Limb (tissue), 2 donors: ENCODE results near the gene SHTN1.
A peak's percentile ranks its signal among the peaks of the same experiment; 100 is the strongest.

Experiments
- DNase-seq, 2 donors: peaks; one replicate each; pipeline ENCODE4 v3.0.0-alpha.2; 2016; ENCODE audit errors: extremely low spot score in 2 of 2

The SHTN1 gene, protein sequence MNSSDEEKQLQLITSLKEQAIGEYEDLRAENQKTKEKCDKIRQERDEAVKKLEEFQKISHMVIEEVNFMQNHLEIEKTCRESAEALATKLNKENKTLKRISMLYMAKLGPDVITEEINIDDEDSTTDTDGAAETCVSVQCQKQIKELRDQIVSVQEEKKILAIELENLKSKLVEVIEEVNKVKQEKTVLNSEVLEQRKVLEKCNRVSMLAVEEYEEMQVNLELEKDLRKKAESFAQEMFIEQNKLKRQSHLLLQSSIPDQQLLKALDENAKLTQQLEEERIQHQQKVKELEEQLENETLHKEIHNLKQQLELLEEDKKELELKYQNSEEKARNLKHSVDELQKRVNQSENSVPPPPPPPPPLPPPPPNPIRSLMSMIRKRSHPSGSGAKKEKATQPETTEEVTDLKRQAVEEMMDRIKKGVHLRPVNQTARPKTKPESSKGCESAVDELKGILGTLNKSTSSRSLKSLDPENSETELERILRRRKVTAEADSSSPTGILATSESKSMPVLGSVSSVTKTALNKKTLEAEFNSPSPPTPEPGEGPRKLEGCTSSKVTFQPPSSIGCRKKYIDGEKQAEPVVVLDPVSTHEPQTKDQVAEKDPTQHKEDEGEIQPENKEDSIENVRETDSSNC

DNA sequence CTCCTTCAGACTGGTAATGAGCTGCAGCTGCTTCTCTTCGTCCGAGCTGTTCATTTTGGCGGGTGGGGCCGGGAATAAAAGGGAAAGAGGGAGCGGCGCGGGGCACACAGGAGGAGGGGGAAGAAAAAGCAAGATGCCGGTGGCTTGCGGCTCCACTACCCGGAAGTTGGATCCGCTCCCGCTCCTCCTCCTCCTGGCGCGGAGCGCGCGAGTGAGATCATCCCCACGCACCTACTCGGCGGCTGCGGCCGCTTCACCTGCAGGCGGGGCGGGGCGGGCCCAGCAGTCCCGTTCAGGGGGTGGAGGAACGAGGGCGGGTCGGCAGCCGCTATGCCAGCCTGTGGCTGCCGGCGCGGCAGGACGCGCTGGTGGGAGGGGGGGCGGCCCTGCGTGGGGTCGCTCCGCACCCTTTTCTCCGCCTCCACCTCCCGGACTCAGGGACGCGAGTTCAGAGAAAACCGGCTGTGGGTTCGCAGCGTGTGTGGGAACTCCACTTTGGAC is at the start of gene SHTN1:
Gene SHTN1 (minus strand): TSS at position 162 of the 501 bp plus-strand sequence. CDS start 108 bp downstream, at position 54.
- peak; percentile 17 to 83 for DNase-seq

DNA sequence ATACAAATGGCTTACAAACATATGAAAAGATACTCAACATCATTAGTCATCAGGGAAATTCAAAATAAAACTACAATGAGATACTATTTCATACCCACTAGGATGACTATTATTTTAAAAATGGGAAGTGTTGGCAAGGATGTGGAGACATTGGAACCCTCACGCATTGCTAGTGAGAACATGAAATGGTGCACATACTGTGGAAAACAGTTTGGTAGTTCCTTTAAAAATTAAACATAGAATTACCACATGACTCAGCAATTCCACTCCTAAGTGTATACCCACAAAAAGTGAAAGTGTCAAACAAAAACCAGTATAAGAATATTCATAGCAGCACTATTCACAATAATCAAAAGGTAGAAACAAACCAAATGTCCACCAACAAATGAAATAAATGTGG is 48.5 kb upstream of the SHTN1 start:
- DNase-seq: no peak

DNA sequence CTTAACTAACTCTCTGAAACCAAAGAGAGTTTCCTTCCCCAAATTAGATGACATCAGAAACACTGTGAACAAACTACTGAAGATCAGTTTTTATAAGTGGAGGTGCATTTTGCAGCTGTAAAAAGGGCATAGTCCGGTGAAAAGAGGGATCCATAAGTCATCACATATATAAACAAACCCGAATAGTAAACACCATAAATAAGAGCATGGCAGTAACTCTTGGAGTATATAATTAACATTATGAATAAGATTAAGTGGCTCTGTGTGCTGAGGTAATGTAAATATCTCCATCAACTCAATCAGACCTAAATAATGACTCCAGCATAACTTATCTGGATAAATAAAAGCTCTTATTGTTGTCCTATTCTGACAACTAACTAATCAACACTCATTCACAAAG is 43.0 kb upstream of the SHTN1 start:
- DNase-seq: no peak

DNA sequence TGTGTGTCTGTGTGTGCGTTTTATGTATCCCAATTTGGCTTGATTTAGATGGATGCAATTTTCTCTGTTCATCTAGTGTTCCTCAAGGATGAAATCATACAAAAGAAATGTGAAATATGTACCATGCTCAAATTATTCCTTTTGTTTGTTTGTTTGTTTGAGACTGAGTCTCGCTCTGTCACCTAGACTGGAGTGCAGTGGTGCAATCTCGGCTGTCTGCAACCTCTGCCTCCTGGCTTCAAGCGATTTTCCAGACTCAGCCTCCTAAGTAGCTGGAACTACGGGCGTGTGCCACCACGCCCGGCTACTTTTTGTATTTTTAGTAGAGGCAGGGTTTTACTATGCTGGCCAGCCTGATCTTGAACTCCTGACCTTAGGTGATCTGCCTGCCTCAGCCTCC is 11.3 kb upstream of the SHTN1 start:
- DNase-seq: no peak

DNA sequence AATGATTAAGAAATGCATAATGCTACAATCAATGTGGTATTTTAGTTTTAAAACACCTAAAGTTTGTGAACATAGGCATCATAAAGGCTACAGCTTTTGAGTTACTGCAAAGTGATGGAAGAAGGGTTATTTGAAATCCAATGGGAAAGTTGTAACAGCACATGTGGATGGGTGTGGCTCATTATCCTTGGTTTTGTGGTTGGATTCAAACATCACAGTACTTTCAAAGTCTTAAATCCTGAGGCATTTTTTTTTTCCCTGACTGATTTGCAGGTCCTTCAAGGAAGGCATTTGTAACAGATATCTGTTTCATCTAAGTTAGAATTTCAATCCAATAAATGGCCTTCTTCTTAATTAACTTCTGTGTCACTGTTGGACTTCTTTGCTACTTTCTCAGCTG is 9.8 kb upstream of the SHTN1 start:
- DNase-seq: no peak

DNA sequence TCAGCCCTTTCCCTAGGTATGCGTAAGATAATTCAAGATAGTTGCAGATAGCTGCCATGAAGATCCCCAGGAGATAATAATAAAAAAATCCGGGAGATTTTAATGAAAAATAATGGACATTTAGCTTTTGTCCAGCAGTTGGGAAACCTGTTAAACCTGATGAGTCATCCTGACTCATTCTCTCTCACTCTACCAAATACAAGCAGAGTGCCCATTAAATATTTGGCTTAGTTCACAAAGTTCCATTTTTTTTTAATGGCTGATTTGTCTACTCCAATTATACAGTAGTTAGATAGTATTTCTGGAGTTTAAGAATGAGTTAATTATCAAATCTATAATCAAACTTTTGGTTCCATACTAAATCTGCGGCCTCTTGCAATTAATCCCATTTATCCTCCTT is 2.1 kb upstream of the SHTN1 start:
- DNase-seq: no peak

DNA sequence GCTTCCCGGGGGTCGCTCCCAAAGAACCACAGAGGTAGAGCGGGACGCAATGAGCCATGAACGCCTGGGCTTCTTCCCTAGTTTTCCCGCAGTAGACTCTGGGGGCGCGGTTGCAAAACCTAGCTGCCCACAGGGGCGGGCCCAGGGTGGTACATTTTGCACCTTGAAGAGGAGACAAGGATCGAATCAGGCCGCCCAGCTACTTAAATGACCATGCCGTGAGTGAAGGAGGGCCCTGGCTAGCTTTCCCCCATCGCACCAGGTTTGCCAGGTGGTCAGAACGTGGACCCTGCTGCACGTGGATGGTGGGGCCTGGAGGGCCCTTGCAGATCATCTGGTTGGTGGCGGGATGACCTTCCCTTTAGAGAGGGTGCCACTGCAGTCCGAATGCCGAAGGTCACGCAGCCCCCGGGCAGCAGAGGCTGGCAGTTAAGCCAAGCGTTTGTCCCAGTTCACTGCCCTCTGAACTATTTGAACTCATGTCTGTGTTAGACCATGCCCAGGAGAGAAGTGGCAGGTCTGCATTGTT is 604 bp upstream of the SHTN1 start:
- no peak for DNase-seq

DNA sequence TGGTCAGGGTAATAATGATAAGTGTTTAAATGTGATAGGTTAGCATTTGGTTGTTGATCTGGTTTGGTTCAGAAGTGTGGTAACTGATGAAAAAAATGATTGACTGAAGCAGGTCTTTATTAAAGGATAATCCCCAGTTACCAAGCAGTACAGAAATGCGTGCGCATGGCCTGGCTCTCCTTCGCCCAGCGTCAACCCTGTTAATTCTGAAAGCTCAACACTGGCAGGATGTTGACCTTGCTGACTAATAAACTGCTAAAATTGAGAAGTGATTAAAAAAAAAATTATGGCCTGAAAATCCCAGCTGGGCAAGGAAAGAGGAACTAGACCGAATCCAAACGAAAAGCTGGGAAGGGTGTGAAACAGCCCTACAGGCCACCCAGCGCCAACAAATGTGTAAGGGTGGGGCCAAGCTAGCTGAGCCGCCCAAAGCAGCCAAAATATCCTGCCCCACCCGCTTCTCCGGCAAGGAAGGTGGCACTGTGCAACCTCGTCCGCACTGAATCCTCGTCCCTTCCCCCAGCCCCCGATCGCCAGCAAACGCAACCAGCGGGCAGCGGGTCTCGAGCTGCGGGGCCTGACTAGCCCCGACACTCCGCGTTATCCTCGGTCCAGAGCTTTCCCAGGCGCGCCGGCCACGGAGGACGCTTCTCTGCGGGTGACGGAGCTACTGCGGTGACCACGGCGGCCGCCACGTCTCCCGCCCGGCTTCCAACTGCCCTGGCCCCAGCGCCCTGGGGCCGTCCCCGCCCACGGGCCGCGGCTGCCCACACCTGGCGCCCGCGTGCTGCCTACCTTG is 561 bp downstream of the SHTN1 start:
- DNase-seq: peak; percentile 13 to 67

DNA sequence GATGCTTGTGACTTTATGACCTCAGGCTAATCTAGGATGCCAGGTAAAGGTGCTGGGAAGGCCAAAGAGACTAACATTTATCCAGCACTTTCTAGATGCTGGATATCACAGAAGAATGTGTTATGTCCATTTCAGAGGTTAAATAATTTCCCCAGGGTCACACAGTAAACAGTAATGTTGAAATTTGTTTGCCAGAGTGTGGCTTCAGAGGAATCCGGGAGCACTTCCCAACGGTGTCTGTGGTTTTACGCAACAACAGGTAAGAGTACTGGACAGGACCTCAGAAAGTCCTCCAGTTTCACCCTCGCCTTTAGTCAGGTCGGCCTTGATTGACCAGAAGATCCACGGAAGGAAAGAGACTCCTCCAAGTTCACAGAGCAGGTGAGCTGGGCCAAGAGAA is 1.7 kb downstream of the SHTN1 start:
- DNase-seq: no peak

DNA sequence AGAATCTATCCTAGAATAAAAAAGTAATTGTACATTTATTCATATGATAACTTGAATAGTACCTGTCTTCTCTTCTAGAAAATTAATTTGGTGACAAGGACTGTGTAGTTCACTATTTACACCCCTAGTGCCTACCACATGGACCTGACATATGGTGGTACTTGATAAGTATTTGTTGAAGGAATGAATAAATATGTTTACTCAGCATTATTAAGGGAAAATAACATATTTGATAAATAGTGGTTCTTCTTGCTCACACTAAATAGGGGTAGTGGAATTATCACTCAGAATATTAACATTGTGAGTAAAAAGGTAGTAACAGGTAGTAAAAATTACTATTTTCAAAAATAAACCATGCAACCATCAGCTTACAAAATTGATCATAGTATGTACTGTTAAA is 2.8 kb downstream of the SHTN1 start:
- no peak for DNase-seq

DNA sequence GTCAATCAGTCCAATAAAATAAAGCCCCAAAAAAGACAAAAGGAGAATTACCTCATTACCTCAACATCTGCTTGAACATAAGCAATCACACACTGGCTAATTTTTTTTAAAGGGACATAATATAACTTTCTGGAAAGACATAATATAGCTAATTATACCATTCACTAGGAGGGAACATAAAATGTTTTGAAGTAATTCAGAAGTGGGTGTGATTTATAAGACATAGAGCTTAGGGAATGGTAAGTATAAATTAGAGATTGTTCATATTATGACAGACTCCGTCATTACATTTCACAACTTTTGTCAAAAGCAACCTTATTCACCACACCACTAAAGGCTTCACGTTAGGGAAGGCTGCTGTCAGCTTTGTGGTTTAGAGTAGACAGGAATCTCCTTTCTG is 3.8 kb downstream of the SHTN1 start:
- DNase-seq: no peak

DNA sequence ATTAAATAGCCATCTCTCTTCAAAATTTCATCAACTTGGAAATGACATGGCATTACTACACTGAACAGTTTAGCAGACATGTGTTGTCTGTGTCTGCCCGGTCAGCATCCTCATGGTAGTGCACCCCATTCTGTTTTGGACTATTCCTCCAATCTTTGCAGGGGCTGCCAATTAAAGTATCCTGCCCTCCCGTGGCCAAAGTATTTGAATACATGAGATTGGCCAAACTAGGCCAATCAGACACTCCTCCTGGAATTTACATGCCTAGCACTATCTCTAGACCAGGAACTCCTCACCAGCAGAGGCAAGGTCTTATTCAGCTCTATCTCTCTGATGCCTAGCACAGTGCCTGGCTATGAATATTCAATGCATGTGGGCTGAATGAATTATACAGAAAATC is 4.4 kb downstream of the SHTN1 start:
- DNase-seq: no peak

DNA sequence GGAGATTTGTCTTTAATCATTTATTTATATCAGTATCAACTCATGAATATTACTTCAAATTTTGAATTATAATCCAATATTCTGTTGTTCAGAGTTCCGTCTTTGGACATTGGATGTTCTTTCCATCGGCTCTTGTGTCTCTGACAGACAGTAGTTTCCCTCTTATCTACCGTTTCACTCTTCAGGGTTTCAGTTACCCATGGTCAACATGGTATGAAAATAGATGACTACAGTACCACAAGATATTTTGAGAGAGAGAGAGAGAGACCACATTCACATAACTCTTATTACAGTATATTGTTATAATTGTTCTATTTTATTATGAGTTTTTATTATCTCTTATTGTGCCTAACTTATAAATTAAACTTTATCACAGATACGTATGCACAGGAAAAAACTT is 6.8 kb downstream of the SHTN1 start:
- no peak for DNase-seq

DNA sequence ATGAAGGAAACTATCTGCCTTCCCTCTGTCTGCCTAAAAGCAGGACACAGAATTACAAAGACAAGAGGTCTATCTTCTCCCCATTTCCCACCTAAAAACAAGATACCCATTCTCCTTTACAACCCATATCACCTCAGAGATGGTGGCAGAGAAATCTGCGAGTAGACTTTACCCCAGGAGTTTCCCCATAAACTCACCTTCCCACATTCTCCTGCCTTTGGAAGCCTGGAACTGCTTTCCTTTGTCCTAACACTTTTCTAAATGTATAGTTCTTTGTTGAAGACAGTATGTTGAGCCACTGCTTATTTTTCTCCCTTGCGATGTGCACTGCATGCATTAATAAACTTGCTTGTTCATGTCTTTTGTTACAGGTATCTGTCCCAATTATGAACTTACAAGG is 8.0 kb downstream of the SHTN1 start:
- DNase-seq: no peak

DNA sequence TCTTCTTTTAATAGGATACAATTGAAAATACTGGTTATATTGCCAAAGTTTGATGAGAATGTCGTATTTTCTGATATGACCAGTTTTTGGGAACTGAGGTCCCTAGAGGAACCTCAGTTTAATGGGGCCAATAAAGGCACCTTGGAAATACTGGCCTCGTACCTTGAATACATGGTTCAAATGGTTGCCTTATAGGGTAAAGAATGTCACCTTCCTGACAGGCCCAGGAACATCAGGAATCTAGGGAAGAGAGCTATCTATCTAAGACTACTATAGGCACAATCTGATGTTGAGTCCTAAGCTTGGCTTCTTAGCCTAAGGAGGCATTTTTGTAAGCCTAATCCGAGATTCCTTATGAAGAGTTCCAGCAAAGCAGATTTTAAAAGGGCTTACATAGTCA is 9.3 kb downstream of the SHTN1 start:
- no peak for DNase-seq

DNA sequence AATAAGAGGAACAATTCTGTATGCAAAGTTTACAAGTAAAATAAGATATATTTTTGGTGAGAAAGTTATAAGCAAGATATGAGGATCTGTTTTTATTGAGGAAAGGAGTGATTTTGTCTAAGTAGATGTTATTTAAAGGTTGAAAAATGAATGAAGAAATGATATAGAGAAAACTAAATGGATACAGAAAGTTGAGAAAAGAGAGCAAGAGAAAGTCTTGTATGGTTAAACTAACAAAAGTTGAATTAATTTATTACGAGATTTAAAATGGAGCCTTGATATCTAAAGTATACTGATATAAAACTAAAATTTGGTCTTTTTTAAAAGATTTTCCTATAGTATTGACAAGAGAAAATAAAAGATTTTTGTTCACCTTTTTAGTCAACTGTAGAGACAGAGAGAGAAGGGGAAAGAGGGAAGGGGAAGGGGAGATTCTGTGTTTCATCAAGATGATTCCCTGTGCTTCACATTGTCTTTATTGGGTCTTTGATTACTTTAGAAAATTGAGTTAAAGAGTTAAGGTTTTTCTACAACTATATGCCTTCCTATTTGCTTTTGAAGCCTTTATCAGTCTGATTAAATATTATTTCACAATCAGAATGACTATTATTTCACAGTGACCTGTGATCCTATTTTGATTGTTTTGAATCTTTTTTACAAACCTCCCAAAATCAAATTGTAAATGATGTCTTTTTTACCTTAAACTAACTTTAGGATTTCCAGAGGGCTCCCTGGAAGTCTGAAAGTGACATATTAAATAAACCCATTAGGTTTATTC is 10.7 kb downstream of the SHTN1 start:
- no peak for DNase-seq

DNA sequence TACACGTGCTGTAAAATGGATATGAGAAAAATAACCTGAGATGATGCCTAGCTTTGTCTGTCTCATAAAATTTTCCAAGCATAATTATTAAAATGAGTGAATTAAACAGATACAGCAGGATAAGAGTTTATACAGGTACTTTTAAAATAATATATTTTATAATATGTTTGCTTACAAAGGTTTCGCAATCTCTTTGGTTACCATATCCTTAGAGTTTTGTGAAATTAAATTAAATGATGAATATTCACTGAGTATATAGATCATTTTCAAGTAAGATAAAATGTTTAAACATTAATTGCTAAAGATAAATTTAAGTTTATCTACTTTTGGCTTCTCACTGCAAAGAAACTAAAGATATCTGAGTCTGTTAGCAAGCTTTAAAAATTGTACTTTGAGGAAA is 11.4 kb downstream of the SHTN1 start:
- DNase-seq: no peak

DNA sequence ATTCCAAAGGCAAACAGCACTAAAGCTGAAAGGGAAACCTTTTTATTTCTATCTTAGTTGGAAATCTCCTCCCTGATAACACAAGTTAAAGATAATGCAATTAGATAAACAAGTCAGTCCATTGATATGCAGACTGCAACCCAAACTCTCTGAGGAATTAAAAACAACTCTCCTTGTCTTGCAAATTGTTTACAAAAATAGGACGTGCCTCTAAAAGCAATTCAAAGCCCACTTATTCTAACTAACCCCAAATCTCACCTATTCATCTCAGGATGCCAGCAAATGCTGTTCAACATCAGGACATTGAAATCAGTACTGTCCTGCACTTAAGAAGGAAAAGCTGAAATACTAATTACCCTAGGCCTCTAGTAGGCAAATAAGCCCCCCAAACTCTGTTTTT is 12.8 kb downstream of the SHTN1 start:
- no peak for DNase-seq

DNA sequence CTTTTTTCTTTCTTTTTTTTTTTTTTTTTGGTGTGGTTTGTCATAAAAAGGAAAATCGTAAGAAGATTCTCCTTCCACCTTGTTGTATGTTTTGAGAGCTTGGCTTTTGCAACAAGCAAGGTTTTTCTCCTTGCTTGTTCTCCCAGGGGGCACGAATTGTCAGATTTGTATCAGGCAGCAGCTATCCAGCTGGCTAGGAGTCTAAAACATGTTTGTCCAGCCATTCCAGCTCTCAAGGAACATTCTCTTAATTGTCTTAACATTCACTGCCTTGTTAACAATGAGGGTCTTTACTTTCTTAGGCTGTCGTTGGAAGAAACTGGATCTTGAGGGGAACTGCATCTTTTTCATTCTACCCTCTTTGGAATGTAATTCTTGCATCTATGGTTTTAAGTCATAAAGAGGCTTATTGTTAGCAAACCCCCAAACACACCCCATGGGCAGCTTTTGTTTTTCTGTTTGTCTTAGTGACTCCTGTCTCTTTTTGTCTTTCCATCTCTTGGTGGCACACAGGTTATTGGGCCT is 14.6 kb downstream of the SHTN1 start:
- no peak for DNase-seq

DNA sequence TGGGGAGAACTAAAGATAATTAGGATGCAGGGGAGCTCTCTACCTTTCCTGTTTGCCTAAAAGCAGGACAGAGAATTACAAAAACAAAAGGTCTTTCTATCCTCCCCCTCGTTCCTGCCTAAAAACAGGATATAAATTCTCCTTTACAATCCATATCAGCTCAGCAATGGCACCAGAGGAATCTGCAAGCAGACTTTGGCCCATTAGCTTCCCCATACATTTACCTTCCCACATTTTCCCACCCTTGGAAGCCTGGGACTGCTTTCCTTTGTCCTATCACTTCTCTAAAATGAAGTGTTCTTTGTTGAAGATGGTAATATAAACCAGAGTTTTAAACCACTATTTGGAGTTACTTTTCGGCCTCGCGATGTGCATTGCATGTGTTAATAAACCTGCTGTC is 15.5 kb downstream of the SHTN1 start:
- no peak for DNase-seq

DNA sequence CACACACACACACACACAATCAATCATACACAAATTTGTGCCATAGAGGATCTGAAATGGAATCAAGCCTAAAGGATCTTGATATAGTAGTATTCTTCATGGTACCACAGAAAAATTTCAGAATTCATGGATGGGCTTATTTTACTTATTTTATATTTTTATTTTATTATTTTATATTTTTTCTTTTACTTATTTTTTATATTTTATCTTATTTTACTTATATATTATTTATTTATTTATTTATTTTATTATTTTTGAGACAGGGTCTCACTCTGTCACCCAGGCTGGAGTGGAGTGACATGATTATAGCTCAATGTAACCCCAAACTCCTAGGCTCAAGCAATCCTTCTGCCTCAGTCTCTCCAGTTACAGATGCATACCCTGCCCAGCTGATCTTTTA is 16.7 kb downstream of the SHTN1 start:
- DNase-seq: no peak
